ENCODE data around the gene MBNL1.
"Not testable (repeated sequence)": the region's sequence is repeated elsewhere in the genome, so short reads cannot be mapped to it uniquely, and the experiment has no call there.

The MBNL1 gene

DNA sequence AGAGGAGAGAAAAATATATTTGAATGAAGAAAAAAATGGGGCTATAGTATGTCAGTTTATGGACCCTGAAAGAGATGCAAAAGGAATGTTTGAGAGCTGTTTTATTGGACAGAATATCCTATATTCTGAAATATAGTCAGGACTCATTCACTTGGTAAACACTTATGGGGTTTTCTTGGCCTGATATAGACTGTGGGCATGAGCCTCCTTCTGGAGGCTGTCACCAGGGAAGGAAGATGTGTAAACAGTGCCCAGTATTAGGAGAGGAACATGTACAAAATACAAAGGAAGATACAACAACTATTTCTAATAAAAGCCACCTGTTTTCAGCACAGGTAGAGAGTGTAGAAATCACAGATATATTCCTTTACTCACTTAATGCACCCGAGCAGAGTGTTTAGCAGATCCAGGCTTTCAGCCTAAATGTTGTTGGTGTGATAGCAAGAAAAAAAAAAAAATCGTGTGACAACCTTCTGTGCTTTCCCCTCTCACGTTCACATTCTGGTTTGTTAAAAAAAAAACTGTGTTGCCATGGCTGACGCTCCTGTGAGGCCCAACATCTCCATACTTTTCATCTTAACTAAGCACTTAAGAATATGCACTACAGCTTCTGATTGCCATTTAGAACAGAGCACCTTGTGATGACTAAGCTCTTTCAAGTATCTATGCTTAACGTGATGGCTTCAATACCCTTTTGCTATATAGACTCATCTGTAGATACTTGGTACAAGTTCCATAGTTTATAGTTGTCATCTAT, 134.1 kb downstream of the MBNL1 start:
- peaks cover 36% of the 10 kb centered on the region for H3K36me3 Mint-ChIP-seq (ENCODE audit: low read depth)
- H3K4me3 Mint-ChIP-seq = no peak overlapping the region
- no peak for DNase-seq (ENCODE audit: low spot score)
- peaks cover 41% of the 10 kb centered on the region for H3K4me1 Mint-ChIP-seq (ENCODE audit: low read depth)
- H3K27ac Mint-ChIP-seq = peak overlapping the region; percentile 51
- no peaks in the 10 kb centered on the region for H3K27me3 Mint-ChIP-seq (ENCODE audit: low read depth)
- no peaks in the 10 kb centered on the region for H3K9me3 Mint-ChIP-seq

DNA sequence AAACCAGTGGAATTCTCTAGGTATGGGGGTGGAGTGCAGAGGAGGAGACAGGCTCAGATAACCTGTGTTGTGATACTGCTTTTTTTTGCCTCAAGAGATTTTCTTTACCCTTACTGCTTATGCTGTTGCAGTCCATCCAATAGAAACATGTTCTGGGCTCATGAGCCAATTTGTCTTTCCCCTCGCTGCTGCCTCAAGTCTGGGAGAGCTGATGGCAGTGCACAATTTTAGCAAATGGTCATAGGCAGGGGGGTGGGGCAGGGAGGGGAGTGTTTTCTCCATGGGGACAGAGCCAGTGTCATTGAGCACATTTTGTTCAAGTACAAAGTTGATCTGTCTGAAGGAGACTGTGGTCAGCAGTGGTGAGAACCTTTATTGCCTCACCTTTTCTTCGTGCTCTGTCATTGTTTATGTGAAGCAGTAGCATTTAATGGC, 134.9 kb downstream of the MBNL1 start:
- Mint-ChIP-seq H3K4me3 (no peak overlapping the region), H3K4me1 (ENCODE audit: low read depth) (peaks cover 39% of the 10 kb centered on the region), H3K27ac (no peak overlapping the region), H3K9me3 (no peaks in the 10 kb centered on the region), H3K36me3 (ENCODE audit: low read depth) (peaks cover 34% of the 10 kb centered on the region), H3K27me3 (ENCODE audit: low read depth) (no peaks in the 10 kb centered on the region)
- DNase-seq (ENCODE audit: low spot score) = no peak

DNA sequence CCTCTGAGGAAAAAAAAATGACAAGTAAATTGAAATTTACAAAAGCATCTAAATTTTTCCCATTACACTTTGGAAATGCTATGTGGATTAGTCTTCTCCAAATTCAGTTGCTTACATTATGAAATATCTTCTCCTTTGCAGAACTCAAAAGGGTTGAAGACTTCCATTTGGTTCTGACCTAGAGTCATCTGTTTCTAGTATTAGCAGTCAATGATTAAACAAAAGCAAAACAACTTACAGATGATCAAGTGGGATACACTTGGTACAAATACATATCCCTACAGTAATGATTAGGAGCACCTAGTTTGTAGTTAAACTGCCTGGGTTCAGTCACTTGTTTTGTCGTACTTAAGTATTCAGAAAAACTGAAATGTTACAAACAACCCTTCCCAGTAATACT, 136.2 kb downstream of the MBNL1 start:
- Mint-ChIP-seq H3K4me1 (ENCODE audit: low read depth) (peaks cover 30% of the 10 kb centered on the region), H3K4me3 (no peak overlapping the region), H3K9me3 (no peaks in the 10 kb centered on the region), H3K27ac (no peak overlapping the region), H3K27me3 (ENCODE audit: low read depth) (no peaks in the 10 kb centered on the region), H3K36me3 (ENCODE audit: low read depth) (peaks cover 26% of the 10 kb centered on the region)
- no peak for DNase-seq (ENCODE audit: low spot score)

DNA sequence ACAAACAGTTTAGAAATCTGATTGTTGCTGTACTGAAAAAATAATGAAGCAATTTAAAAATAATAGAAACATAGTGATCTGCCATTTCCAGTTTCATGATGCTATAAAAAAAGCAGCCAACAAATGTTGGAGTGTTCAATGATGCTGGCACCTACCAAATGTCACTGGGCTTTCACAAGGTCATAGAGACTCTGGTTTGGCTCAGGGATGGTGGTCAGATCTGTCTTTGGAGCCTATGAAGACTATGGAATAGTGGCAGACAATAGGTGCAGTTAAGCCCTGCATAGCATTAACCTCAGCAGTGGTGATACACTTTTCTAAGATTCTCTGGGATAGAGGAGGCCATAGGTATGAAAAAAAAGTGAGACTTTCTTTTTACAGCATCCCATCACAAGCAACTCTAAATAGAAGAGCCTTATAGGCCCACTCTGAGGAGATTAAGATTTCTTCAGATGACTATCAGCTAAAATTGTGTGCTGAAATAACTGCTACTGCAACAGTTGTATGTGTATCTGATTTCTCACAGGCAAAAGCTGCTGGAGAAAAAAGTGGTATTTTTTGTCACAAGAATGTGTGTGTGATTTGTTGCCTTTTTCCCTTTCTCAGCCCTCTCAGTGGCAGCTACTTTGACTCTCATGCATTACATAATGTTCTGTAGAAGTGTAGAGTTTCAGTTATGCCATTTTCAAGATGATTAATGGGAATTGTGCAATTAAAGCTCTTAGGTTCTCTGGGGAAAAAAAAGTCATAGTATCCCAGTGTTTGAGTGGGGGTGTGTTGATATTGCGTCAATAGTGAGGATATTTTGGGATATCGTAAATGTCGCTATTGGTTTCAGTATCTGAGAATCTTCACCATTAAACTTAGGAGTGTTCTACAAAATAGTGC, 137.4 kb downstream of the MBNL1 start:
- Mint-ChIP-seq H3K27me3 (ENCODE audit: low read depth) (no peaks in the 10 kb centered on the region), H3K9me3 (no peaks in the 10 kb centered on the region), H3K27ac (no peak overlapping the region), H3K36me3 (ENCODE audit: low read depth) (peaks cover 25% of the 10 kb centered on the region), H3K4me1 (ENCODE audit: low read depth) (peaks cover 31% of the 10 kb centered on the region), H3K4me3 (no peak overlapping the region)
- no peak for DNase-seq (ENCODE audit: low spot score)

DNA sequence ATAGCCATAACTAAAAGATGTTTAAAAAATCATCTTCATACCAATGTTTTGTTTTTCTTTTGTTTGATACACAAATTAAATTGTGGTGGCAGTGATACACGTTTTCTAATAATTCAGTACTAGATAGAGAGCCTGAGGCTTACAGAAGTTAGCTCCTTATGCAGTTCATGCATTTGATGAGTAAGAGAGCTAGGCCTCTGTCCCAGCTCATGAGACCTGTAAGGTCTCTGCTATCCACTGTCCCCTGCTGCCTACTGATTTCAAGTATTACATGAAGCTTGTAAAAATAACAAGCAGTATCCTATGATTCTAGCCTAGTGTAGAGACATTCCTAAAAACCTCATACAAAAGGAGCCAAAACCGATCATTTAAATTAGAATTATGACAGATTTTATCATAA, 144.5 kb downstream of the MBNL1 start:
- Mint-ChIP-seq H3K9me3 (no peaks in the 10 kb centered on the region), H3K36me3 (ENCODE audit: low read depth) (peaks cover 38% of the 10 kb centered on the region), H3K27ac (no peak overlapping the region), H3K4me3 (no peak overlapping the region), H3K27me3 (ENCODE audit: low read depth) (no peaks in the 10 kb centered on the region), H3K4me1 (ENCODE audit: low read depth) (peaks cover 30% of the 10 kb centered on the region)
- DNase-seq (ENCODE audit: low spot score) = no peak

DNA sequence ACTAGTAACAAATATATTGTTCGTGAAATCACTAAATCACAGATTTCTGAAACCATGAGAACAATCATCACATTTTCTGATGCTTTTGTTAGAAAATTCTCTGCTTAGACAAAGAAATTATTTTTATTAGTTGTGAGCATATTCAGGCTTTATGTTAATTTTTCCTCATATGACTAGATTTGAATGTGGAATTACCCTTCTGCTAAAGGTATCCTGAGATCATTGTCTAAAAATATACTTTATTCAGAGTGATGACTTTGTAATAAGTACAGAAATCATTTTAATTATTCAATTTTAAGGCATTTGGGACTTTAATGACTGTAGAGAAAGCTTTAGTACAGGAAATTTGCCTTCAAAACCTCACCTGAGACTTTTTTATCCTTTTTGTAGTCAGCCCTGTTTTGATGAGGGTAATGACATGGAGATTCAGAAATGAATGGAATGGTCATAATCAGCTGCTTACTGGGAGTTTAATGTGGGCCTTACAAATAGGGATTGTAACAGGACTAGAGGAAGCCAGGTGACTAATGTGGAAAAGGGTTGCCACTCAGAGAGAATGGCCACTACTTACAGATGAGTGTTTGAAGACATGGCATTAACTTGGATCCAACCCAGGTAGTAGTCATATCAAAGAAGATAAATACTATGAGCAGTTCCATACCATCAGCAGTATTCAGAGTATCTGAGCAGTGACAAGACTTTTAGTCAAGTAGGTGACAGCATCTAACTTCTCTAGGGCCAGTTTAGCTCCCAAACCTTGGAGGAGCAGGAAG, 148.3 kb downstream of the MBNL1 start:
- peaks cover 13% of the 10 kb centered on the region for H3K9me3 Mint-ChIP-seq
- H3K27ac Mint-ChIP-seq = peak overlapping the region; percentile 21
- H3K4me3 Mint-ChIP-seq = no peak overlapping the region
- peaks cover 67% of the 10 kb centered on the region for H3K36me3 Mint-ChIP-seq (ENCODE audit: low read depth)
- peaks cover 36% of the 10 kb centered on the region for H3K4me1 Mint-ChIP-seq (ENCODE audit: low read depth)
- H3K27me3 Mint-ChIP-seq (ENCODE audit: low read depth) = no peaks in the 10 kb centered on the region
- DNase-seq (ENCODE audit: low spot score) = no peak

DNA sequence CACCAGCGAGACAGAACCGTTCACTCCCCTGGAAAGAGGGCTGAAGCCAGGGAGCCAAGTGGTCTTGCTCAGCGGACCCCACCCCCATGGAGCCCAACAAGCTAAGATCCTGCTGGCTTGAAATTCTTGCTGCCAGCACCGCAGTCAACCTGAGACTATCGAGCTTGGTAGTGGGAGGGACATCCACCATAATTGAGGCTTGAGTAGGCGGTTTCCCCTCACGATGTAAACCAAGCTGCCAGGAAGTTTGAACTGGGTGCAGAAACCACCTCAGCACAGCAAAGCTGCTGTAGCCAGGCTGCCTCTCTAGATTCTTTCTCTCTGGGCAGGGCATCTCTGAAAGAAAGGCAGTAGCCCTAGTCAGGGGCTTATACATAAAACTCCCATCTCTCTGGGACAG, 151.0 kb downstream of the MBNL1 start:
- H3K27ac Mint-ChIP-seq = no peak overlapping the region
- peak; percentile 26 for DNase-seq (ENCODE audit: low spot score)
- H3K36me3 Mint-ChIP-seq (ENCODE audit: low read depth) = peaks cover 93% of the 10 kb centered on the region
- H3K27me3 Mint-ChIP-seq (ENCODE audit: low read depth) = no peaks in the 10 kb centered on the region
- no peak overlapping the region for H3K4me3 Mint-ChIP-seq
- H3K4me1 Mint-ChIP-seq (ENCODE audit: low read depth) = peaks cover 52% of the 10 kb centered on the region
- peaks cover 36% of the 10 kb centered on the region for H3K9me3 Mint-ChIP-seq

DNA sequence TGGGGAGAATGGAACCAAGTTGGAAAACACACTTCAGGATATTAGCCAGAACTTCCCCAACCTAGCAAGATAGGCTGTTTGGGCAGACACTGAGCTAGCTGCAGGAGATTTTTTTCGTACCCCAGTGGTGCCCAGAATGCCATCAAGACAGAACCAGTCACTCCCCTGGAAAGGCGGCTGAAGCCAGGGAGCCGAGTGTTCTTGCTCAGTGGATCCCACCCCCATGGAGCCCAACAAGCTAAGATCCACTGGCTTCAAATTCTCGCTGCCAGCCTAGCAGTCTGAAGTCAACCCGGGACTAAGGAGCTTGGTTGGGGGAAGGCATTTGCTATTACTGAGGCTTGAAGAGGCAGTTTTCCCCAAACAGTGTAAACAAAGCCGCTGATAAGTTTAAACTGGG, 152.4 kb downstream of the MBNL1 start:
- no peak for DNase-seq (ENCODE audit: low spot score)
- Mint-ChIP-seq H3K36me3 (ENCODE audit: low read depth) (peaks cover 91% of the 10 kb centered on the region), H3K9me3 (peaks cover 37% of the 10 kb centered on the region), H3K27ac (no peak overlapping the region), H3K27me3 (ENCODE audit: low read depth) (no peaks in the 10 kb centered on the region), H3K4me1 (ENCODE audit: low read depth) (peaks cover 60% of the 10 kb centered on the region), H3K4me3 (no peak overlapping the region)

DNA sequence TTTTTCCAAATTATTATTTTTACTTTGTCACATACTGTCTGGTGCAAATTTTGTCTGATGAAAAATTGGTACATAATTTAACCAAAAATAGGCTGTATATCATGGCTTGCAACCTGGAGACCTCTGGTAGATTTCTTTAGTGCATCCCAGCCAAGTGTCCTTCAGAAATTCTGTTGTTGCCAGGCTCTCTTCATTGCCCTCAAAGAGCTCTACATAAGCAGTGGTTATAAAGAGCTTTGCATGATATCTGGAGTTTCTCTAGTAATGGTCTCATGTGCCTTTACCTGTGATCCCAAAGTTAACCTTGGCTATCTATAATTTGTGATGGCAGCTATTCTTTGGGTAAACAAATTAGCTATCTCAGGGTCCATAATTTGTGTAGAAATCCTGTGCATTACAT, 157.7 kb downstream of the MBNL1 start:
- Mint-ChIP-seq H3K36me3 (ENCODE audit: low read depth) (peaks cover 75% of the 10 kb centered on the region), H3K4me1 (ENCODE audit: low read depth) (peaks cover 59% of the 10 kb centered on the region)
- no peak for DNase-seq (ENCODE audit: low spot score)

DNA sequence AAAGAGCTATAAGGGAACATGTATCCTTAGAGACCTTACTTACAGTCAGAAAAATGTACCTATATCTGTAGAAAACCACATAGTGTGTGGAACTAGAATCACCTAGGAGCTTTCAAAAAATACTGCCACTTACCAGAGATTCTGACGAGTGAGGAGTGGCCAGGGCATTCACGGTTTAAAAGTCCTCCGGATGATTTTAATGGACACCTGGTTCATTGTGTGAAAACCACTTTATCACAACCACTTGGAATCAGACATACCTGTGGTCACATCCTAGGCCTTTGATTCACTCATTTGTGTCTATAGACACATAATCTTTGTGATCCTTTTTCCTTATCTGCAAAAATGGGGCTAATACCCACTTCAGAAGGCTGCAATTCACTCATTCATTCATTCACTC, 159.8 kb downstream of the MBNL1 start:
- peak overlapping the region; percentile 8 for H3K27ac Mint-ChIP-seq
- H3K4me1 Mint-ChIP-seq (ENCODE audit: low read depth) = peaks cover 42% of the 10 kb centered on the region
- no peak overlapping the region for H3K4me3 Mint-ChIP-seq
- peaks cover 69% of the 10 kb centered on the region for H3K36me3 Mint-ChIP-seq (ENCODE audit: low read depth)
- no peaks in the 10 kb centered on the region for H3K27me3 Mint-ChIP-seq (ENCODE audit: low read depth)
- H3K9me3 Mint-ChIP-seq = peaks cover 12% of the 10 kb centered on the region
- no peak for DNase-seq (ENCODE audit: low spot score)

More for the DNA sequence above, 157.7 kb downstream of the MBNL1 start:
- no peak overlapping the region for H3K27ac Mint-ChIP-seq
- H3K27me3 Mint-ChIP-seq (ENCODE audit: low read depth) = no peaks in the 10 kb centered on the region
- peaks cover 31% of the 10 kb centered on the region for H3K9me3 Mint-ChIP-seq
- H3K4me3 Mint-ChIP-seq = no peak overlapping the region

DNA sequence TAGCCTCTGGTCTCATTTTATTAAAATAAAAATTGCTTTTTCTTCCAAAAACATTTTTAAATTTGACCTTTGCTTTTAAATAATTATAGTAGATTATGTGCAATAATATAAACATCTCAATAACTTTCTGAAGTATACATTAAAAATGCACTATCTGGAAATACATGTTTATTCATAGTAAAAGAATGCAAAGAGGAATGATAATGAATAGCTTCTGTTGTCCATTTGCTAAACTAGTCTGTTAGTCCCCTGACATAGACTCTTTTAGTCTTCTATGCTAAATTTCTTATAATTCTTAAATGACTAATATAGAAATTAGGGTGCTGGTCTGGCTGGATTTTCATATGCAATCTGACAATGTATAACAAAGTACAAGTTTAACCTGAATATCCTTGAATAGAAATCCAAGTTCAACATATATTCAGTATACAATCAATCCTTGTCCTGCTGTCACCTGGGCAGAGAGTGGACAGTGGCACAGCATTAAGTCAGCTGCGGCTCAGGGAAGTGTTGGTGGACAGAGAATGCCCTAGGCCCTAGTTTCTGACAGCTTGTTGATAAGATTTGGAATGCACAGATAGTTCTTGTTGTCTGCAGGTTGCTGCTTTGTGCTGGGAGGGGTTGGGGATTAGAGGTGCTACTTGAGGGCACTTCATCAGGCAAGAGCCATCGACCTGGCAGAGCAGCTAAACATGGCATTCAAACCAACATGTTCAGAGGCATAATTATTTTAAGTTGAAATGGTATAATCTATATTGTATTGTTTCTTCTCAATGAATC, 161.7 kb downstream of the MBNL1 start:
- DNase-seq (ENCODE audit: low spot score) = no peak
- peaks cover 14% of the 10 kb centered on the region for H3K9me3 Mint-ChIP-seq
- no peaks in the 10 kb centered on the region for H3K27me3 Mint-ChIP-seq (ENCODE audit: low read depth)
- H3K27ac Mint-ChIP-seq = no peak overlapping the region
- H3K4me3 Mint-ChIP-seq = no peak overlapping the region
- H3K36me3 Mint-ChIP-seq (ENCODE audit: low read depth) = peaks cover 70% of the 10 kb centered on the region
- peaks cover 35% of the 10 kb centered on the region for H3K4me1 Mint-ChIP-seq (ENCODE audit: low read depth)

DNA sequence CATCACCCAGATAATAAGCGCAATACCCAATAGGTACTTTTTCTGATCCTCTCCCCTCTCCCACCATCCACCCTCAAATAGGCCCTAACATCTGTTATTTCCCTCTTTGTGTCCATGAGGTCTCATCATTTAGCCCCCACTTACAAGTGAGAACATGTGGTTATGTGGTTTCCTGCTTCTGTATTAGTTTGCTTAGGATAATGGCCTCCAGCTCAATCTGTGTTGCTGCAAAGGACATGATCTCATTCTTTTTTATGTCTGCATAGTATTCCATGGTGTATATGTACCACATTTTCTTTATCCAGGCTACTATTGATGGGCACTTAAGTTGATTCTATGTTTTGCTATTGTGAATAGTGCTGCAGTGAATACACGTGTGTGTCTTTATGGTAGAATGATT, 165.4 kb downstream of the MBNL1 start:
- peaks cover 36% of the 10 kb centered on the region for H3K4me1 Mint-ChIP-seq (ENCODE audit: low read depth)
- H3K9me3 Mint-ChIP-seq = peaks cover 14% of the 10 kb centered on the region

DNA sequence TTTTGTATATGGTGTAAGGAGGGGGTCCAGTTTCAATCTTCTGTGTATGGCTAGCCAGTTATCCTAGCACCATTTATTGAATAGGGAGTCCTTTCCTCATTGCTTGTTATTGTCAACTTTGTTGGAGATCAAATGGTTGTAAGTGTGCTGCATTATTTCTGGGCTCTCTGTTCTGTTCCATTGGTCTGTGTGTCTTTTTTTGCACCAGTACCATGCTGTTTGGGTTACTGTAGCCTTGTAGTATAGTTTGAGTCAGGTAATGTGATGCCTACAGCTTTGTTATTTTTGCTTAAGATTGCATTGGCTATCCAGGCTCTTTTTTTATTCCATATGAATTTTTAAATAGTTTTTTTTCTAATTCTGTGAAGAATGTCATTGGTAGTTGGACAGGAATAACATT, 166.5 kb downstream of the MBNL1 start:
- not testable (repeated sequence) for H3K4me3 Mint-ChIP-seq; H3K27ac Mint-ChIP-seq; H3K27me3 Mint-ChIP-seq (ENCODE audit: low read depth); DNase-seq (ENCODE audit: low spot score)
- Mint-ChIP-seq H3K9me3 (peaks cover 14% of the 10 kb centered on the region), H3K36me3 (ENCODE audit: low read depth) (peaks cover 65% of the 10 kb centered on the region), H3K4me1 (ENCODE audit: low read depth) (peaks cover 37% of the 10 kb centered on the region)

More for the DNA sequence above, 165.4 kb downstream of the MBNL1 start:
- no peak for DNase-seq (ENCODE audit: low spot score)
- no peaks in the 10 kb centered on the region for H3K27me3 Mint-ChIP-seq (ENCODE audit: low read depth)
- no peak overlapping the region for H3K27ac Mint-ChIP-seq
- H3K36me3 Mint-ChIP-seq (ENCODE audit: low read depth) = peaks cover 68% of the 10 kb centered on the region
- H3K4me3 Mint-ChIP-seq = no peak overlapping the region

Measured in T-helper 2 cell treated with Interferon-gamma antibody and Interleukin-4, amounts not matched to agents 5 μg/mL and 100 μg/mL, for 36 hours (primary cell).